Peyer's patch (tissue), 4 donors: ENCODE results near the gene CDKN2A.

Experiments
- CTCF ChIP-seq, 6 experiments: fragments of 450-650 bp in 4 of 6; fragments of 200-600 bp in 2 of 6; sonication (generic) in 1 of 6; IDR thresholded peaks; one replicate each; pipeline ENCODE4 v1.5.1; 2017 to 2019; ENCODE audit warnings: antibody characterized with exemption in 6 of 6, mild to moderate bottlenecking in 3 of 6, moderate library complexity in 1 of 6
- POLR2A ChIP-seq, 2 donors: fragments of 450-650 bp; IDR thresholded peaks; one replicate each; pipeline ENCODE4 v1.5.1; 2017; ENCODE audit warnings: antibody characterized with exemption in 2 of 2, mild to moderate bottlenecking in 2 of 2, moderate library complexity in 2 of 2

GRCh38 chr9:21970800-21971640 lies 23.2 kb downstream of the CDKN2A start:
- TF ChIP-seq CTCF (IDR thresholded peaks at IDR 0.05) (no peak), POLR2A (IDR thresholded peaks at IDR 0.05) (no peak)
